Placental pericyte (primary cell): Measurements from ENCODE around the gene FARS2. TPM values are rescaled to one million over a fixed set of nuclear protein-coding genes. Genes with fewer than 3 reads are reported as not detected.

Source experiments
- total RNA-seq: library from RNA; depleted of rRNA; stranded (reverse); fragments of >200 nt; gene quantifications from 2 replicates; pipeline ENCODE4 v1.2.3, GENCODE V29; 2012

Gene FARS2
- 15.8 and 38.8 TPM in 2 replicates for total RNA-seq

GRCh38 chr6:5260661-5261544 is at the start of gene FARS2, which contains the start of gene LYRM4:
Gene FARS2, plus strand, starts transcription at chr6:5261513.
Gene LYRM4, minus strand, starts transcription at chr6:5260950. Its CDS starts 217 bp downstream, at chr6:5260733.

Other genes starting within 250 kb of the FARS2 start
- gene PPP1R3G, start 176.2 kb upstream of the FARS2 start, total RNA-seq = 0.66 and 1.0 TPM in 2 replicates
- 10.9 and 14.2 TPM in 2 replicates for gene LYRM4, start 563 bp upstream of the FARS2 start, total RNA-seq